CD4-positive, alpha-beta T cell treated with Interleukin-2 at 100 ng/mL for 4 hours (primary cell): ENCODE measurements around the gene EDN3.
"Not testable (repeated sequence)": the region's sequence is repeated elsewhere in the genome, so short reads cannot be mapped to it uniquely, and the experiment has no call there.

Experiments
- DNase-seq: peaks from one replicate; pipeline ENCODE4 v3.0.0-alpha.2; 2020; ENCODE audit warnings: low spot score

Gene EDN3

DNA sequence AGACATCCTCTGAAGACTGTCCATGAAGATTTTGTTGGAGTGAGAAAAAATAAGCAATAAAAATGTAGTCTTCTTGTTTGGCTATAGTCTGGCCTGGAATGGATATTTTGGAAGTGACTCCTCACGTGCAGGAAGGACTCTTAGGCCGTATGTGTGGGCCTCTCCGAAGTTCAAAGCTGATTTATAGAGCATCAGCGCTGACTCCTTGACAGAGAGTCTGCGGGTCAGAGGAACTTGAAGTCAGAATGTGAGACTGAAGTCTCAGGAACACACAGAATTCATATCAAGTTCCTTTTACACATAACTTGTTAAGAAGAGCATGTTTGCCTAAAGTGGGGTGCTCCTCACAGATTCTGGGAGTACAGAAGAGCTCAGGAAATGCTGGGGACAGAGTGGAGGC lies 36.1 kb downstream of the EDN3 start:
- no peak for DNase-seq

DNA sequence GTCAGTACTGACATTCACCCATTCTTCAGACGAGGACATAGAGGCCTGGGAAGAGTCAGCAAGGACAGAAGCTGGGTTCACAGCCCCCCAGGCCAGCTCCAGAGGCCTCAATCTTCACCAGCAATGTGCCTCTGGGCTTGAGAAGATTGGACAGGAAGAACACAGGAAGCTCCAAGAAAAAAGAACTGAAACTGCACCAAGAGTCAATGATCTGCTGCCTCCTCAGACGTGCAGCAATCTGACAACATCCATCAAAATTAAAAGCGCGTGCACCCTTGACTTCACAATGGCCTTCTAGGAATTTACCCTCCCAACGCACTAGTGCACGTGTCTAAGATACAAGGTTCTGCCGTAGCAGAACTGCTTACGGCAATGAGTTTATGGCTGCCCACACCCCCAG lies 38.0 kb downstream of the EDN3 start:
- DNase-seq: not testable (repeated sequence)

DNA sequence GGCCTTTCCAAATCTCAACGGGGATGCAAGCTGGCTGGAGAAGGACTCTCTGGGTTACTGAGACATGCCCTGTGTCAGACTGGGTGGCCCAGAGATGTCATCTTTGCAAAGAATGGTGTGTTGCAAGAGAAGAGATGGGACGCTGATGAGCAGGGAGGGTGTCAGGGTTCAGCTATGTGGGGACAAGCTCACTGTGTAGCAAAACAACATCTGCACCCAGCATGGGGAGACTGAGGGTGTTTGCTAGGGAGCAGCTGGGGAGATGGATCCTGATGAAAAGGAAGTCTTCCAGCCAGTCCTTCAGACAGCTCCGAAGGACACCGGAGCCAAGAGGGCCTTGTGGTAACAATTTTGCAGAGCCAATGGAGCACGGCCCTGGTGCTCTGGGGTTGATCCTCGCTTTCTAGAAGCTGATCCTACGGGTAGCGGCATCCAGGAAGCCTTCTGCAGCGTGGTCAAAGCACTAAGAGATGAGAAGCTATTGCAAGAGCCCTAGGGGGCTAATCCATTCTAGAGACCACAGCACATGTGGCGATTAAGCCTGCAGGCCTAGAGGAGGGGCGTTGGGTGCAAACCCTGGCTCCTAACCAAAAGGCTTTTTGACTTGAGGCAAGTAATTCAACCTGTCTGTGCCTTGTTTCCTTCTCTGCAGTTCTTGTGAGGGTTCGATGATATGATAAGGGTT lies 39.9 kb downstream of the EDN3 start:
- no peak for DNase-seq

DNA sequence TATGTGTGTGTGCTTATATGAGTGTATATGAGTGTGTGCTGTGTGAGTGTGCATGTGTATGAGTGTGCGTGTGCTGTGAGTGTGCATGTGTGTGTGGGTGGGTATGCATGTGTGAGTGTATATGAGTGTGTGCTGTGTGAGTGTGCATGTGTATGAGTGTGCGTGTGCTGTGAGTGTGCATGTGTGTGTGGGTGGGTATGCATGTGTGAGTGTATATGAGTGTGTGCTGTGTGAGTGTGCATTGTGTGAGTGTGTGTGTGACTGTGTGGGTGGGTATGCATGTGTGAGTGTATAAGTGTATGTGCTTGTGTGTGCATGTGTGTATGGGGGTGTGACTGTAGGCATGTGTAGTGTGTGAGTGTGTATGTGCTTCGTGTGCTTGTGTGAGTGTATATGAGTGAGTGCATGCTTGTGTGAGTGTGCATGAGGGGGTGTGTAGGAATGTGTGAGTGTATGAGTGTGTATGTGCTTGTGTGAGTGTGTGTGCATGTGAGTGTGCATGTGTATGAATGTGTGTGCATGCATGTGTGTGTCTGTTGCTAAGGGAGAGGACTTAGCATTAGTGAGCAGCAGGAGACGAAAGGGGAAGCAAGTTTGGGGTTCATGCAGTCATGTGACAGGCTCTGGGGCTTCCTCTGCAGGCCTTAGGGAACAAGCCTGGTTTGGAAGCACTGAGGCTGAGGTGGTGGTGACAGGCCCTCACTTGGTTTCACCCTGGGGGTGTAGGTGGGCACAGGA lies 41.0 kb downstream of the EDN3 start:
- DNase-seq: not testable (repeated sequence)

DNA sequence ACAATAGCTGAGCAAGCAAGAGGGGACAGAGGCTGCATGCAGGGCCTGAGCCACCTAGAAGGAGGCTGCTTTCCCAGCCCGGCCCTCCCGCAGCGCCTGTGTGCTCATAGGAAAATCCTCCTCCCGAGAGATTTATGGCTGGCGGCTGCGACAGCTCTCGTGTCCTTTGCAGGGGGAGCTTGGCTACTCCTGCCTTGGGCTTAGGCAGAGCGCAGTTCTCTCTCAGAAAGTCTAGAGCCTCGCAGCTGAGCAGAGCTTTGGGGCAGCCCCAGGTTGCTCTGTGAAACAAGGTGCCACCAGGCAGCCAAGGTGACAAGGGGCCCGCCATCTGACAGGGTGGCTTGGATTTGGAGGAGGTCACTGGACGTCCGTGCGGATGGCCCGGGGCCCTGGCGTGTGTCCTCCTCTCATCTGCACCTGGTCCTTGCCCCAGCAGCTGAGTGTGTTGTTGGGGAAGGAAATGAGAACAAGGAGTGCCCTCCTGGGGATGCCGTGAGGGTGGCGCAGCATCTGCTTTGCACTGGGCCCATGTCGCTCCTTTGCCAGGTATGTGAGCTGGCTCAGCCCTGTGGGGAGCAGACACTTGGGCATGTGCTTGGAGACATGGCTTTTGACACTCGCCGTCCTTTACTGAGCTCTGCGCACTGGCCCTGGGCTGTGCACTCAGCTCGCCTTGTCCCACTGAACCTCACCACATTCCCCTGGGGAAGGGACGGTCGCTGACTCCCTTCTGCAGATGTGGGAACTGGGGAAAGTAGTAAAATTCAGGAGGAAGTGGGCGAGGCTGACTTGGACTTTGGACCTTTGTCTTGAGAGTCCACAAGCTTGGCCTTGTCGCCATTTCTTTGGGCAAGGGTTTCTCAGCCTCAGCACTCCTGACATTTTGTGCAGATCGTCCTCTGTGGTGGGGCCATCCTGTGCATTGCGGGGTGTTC lies 41.9 kb downstream of the EDN3 start:
- no peak for DNase-seq

DNA sequence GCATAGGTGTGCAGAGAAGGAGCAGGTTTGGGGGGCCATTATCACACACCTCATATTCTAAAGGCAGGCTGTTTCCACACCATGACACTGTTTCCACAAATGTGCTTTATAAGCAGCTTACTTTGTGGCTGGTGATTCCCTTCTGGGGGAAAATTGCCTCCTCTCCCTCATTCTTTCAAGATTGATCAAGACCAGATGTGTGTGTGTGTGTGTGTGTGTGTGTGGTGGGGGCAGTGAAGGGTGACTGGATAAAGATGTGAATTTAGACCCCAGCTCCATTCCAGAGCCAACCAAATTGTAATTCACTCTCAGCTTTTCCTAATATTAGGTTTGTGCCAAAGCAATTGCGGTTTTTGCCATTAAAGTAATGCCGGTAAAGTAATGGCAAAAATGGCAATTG lies 45.6 kb downstream of the EDN3 start:
- DNase-seq: no peak

DNA sequence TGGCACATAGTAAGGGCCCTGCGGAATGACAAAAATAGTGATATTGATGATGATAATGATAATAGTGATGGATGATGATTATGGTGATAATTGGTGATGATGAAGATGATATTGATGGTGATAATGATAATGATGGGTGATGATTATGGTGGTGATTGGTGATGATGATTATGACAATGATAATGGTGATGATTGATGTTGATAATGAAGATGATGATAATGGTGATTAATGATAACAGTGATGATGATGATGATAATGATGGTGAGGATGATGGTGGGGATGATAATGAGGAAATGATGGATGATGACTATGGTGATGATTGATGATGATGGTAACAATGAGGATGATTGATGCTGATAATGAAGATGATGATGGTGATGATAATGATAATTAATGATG lies 48.9 kb downstream of the EDN3 start:
- no peak for DNase-seq

DNA sequence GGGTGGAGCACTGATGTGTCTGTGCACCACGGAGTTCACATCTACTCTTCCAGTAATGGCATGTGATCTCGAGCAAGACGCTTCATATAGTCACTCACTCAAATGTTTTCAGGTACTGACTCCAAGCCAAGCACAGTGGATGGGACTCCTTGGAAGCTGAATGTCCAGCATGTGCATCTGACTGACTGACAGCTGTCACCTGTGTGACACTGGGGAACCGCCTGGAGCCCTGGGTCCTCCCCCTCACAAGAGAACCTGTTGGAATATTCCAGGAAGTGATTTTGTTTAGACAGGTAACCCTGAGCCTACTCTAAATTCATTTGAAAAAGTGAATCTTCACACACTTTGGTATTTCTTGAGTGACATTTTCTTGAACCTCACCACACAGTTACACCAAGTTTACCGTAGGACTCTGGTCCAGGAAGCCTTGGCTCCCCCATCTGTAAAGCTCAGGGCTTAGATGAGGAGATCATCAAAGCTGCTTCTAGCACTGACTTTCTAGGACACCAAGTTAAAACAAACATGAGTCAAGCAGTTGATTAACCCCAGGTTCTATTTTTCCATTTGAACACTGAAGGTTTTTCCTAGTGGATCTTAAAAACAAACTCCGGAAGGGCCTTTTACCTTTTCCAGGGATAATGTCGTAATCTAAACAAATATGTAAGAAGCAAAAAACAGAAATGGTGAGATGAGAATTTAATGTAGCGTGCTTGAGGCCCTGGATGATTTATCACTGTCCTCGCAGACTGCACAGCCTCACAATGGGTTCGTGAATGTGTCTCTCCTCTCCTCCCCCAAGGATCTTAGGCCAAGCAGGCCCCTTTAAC lies 50.1 kb downstream of the EDN3 start:
- no peak for DNase-seq

DNA sequence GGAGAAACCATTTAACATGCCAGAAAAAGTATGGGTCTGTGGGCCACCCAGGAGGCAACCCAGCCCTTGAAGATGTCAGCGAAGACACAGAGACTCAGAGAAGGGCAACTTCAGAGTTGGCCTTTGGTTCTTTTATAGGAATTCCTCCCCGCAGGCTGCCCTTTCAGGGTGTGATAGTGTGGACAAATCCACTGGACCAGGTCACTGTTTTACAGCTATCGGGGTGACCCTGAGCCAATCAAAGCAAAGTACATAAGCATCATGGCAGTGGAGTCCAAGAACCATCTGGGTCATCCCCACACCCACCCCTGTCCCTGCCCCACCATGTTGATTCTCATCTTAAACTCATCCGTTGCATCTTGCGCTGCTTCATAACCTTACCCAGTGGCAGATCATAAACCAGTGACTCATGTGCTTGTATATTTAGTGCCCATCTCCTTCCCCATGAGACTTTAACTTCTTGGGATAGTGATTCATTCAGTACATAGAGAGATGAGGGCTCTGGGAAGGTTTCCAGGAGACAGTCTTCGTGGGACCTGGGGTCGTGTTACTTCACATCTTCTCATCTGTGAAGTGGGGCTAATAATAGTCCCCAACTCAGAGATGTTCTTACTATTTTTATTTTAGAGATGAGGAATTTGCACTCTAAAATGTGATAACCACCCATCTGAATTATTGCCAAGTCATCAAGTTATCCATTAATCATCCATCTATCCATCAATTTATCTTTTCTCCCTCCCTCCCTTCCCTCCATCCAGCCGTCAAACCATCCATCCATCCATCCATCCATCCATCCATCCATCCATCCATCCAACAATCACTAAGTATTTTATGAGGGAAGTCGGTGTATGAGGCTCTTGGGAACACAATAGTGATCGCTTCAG lies 51.0 kb downstream of the EDN3 start:
- DNase-seq: no peak

DNA sequence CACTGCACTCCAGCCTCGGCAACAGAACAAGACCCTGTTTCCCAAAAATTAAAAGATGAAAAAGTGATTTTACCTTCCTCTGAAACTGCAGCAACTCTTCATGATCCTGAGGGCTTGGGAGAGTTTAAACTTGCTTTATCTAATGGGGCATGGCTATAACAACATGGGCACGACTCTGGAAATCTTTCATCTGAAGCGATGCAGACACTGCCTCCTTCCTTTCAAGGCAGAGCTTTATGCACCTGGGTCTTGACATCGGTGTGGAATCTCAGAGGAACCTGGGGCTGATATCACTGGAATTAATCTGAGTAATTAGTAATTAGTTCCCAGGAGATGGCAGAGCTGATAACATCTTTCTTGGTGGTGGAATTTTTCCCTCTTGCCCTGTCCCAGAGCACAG lies 52.1 kb downstream of the EDN3 start:
- no peak for DNase-seq

DNA sequence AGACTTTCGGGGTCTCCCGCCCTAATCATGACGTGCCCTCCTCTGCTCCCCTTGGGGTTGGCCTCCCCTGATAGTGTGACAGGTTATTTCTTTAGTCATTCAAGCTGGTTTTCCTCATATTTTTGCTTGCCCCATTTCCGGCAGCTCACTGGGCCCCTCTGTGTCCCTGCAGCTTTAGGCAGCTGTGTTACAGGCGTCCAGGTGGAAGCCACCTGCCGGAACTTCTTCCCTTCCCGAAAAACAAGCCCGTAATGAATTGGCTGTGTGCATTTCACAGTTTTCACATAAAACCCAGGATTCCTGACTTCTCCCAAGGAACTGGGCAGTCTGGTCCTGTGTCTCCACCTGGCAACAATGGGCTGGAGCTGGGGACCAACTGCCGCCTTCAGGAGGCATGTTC lies 52.6 kb downstream of the EDN3 start:
- no peak for DNase-seq

DNA sequence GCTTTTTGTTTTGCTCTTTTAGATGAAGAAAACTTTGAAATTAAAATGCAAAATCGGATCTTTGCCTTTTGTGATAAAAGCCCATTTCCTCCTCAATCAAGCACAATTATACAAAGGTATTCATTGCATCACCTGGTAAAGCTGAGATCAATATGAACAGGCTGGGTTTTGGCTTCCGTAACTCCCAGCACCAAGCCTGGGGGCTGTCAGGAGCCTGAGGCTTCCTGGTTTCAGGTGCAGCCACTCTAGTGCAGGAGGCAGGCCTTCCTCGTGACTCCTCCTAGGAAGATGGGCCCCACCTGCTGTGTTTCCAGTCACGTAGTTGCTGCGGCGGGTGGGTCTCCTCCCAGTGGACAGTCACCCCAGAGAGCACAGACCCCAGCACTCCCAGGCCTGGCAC lies 54.0 kb downstream of the EDN3 start:
- DNase-seq: no peak

DNA sequence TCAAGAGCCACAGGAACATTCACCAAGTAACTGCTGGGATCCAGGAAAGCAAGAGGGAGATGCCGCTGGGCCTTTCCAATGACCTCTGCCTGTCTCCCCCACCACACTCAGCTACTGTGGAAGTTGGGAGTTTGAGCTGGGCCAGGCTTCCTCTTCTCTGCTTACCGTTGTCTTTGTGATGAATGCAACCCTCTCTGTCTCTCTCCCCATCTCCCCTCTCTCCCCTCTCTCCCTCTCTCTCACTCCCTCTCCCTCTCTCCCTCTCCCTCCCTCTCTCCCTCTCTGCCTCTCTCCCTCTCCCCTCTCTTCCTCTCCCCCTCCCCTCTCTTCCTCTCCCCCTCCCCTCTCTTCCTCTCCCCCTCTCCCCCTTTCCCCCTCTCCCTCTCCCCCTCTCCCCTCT lies 54.8 kb downstream of the EDN3 start:
- no peak for DNase-seq

DNA sequence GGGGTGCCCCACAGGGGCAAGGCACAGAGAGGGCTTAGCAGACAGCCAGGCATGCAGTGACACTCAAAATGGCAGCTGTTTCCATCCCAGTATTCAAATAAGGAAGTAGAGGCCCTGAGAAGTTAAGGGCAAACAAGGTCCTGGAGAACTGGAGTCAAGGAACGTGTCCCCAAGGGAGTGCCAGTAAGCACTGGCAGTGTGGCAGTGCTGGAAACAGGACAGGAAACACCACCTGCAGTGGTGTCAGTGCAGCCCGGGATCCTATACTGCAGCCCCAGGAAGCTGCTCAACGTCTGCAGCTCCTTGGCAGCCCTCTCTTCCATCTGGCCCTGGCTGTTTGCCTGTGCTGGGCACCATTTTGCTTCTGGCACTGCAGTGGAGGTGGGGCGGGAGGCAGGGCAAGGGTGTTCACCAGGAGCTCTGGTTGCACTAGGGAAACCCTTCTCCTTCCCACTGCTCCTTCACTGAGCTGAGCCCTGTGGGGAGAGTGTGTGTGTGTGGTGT lies 56.3 kb downstream of the EDN3 start:
- DNase-seq: no peak

DNA sequence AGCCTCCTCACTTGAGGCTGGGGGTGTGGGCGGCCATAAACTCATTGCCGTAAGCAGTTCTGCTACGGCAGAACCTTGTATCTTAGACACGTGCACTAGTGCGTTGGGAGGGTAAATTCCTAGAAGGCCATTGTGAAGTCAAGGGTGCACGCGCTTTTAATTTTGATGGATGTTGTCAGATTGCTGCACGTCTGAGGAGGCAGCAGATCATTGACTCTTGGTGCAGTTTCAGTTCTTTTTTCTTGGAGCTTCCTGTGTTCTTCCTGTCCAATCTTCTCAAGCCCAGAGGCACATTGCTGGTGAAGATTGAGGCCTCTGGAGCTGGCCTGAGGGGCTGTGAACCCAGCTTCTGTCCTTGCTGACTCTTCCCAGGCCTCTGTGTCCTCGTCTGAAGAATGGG lies 58.4 kb downstream of the EDN3 start:
- DNase-seq: not testable (repeated sequence)

DNA sequence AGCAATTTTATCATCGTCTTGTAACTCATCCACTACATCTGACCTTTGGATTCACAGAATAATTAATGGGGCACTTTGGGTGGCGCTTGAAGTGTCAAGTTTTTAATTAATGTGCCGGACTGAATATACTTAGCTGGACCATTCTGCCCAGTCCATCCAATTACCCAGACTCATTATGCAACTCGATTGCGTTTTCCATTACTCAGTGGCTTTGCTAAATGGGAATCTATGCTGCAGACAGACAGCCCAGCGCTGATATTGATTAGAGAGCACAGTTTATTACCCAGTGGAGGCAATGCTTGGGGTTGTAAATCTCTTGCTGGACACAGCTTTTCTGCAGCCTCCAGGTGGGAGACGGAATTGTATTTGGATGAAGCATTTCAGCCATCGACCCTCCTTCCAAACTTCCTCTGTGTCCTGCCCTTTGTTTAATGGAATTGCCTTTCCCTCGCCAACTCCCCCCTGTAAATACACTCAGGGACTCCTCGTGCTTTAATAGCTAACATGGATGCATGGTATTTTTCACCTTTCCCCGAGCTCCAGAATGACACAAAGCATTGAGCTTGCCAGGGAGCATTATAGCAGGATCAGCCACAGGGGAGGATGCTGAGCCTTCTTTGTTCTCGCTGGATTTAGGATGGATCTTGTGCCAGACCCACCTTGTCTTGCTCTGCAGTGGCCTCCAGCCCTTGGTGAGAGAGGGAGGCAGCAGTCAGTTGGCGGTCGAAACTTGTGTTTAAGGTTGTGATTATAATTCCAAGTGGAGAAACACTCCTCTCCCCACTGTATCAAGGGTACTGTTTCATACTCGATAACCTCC lies 59.7 kb downstream of the EDN3 start:
- DNase-seq: no peak

DNA sequence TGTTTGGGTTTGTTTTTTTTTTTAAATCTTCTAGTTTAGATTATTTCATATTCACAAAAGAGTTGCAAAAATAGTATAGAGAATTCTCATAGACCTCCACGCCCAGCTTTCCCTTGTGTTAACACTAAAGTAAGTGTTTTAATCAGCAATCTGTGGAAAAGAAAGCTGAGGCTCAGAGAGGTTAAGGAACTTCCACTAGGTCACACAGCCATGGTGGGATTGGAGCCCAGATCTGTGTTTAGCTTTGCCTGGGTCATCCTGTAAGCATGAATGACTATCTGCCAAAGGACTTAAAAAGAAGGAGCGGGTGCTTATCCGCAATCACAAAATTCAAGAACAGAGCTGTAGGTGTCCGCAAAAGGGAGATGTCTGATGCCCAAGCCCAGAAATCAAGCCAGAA lies 60.5 kb downstream of the EDN3 start:
- no peak for DNase-seq

DNA sequence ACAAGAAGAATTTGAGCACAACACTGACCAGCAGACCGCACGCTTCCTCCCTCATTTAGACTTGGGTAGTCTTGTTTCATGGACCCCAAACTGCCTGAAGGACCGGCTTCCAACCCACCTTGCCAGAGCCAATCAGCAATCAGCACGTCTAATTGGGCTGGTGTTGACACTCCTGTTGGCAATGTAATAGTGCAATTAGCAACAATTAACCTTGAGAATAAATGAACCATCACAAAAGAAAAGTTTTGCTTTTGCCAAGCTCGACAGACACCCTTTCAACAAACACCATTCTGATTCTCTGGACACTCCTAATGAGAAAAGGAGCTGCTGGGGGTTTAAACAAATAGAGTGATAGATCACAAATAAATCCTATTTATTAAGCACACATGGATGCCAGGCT lies 61.0 kb downstream of the EDN3 start:
- no peak for DNase-seq

DNA sequence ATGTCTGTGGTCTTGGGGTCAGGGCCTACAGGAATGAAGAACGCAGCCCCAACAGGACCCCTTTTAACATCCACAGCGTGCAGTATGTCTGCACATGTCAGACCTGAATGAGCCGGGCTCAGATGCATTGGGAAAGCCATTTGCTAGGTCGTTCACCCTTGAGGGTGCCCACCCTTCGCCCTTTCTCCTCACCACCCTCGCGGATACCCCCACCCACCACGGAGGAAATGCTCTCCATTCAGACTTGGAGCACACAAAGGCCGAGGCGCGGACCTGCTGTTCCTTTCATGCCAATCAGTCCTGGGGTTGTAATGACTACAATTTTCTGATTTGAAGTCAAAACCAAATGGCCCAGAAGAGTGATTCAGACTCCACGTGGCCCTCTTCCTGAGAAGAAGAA lies 62.7 kb downstream of the EDN3 start:
- no peak for DNase-seq

DNA sequence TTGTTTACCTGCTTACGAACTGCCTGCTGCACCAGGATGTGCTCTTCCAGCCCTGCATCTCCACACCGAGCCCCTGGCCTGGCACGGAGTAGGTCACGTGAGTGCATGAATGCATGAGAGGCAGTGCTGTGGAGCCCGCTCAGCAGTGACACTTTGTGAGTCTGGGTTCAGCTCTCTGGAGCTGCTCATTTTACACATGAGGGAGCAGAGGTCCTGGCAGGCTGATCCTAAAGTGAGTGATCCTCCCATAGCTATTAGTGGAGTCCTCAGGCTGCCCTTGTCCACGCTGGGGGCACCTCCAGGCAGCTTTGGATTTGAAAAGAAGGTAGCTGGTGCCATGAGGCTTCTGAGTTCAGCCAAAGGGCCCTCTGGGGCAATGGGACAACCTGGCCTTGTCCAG lies 64.2 kb downstream of the EDN3 start:
- DNase-seq: no peak
